Activated CD8-positive, alpha-beta memory T cell treated with anti-CD3 and anti-CD28 coated beads, Interleukin-2, amount 50 U/mL, for 24 hours (primary cell): ENCODE results near the gene BTRC.
"Not testable (repeated sequence)": the region's sequence is repeated elsewhere in the genome, so short reads cannot be mapped to it uniquely, and the experiment has no call there.

Experiments
- DNase-seq: peaks from one replicate; pipeline ENCODE4 v3.0.0-alpha.2; 2020; ENCODE audit errors: extremely low read depth

Gene BTRC

GRCh38 chr10:101386659-101387259 lies 32.8 kb downstream of the BTRC start:
- no peak for DNase-seq

- DNase-seq, result no peak
Observed at GRCh38 chr10:101388676-101389276, 34.8 kb downstream of the BTRC start.

- not testable (repeated sequence) for DNase-seq
Observed at GRCh38 chr10:101389532-101389931, 35.6 kb downstream of the BTRC start.

- no peak for DNase-seq
Observed at GRCh38 chr10:101389986-101390531, 36.1 kb downstream of the BTRC start.

GRCh38 chr10:101393378-101393777 lies 39.4 kb downstream of the BTRC start:
- DNase-seq, result no peak

GRCh38 chr10:101394524-101395133 lies 40.7 kb downstream of the BTRC start:
- DNase-seq, result no peak

GRCh38 chr10:101397140-101397539 lies 43.2 kb downstream of the BTRC start:
- no peak for DNase-seq

- no peak for DNase-seq
Observed at GRCh38 chr10:101400585-101400984, 46.6 kb downstream of the BTRC start.

GRCh38 chr10:101402711-101403110 lies 48.7 kb downstream of the BTRC start:
- no peak for DNase-seq

GRCh38 chr10:101403161-101403560 lies 49.2 kb downstream of the BTRC start:
- DNase-seq, result no peak

- no peak for DNase-seq
Observed at GRCh38 chr10:101405001-101405400, 51.0 kb downstream of the BTRC start.

GRCh38 chr10:101411598-101411997 lies 57.6 kb downstream of the BTRC start:
- no peak for DNase-seq

GRCh38 chr10:101414034-101414433 lies 60.1 kb downstream of the BTRC start:
- no peak for DNase-seq

- DNase-seq, result no peak
Observed at GRCh38 chr10:101415884-101416283, 61.9 kb downstream of the BTRC start.

- not testable (repeated sequence) for DNase-seq
Observed at GRCh38 chr10:101421967-101422366, 68.0 kb downstream of the BTRC start.

- no peak for DNase-seq
Observed at GRCh38 chr10:101425535-101425934, 71.6 kb downstream of the BTRC start.

- no peak for DNase-seq
Observed at GRCh38 chr10:101428036-101428435, 74.1 kb downstream of the BTRC start.

GRCh38 chr10:101429423-101429822 lies 75.5 kb downstream of the BTRC start:
- DNase-seq, result no peak

- no peak for DNase-seq
Observed at GRCh38 chr10:101436302-101436701, 82.3 kb downstream of the BTRC start.

GRCh38 chr10:101438881-101439391 lies 85.0 kb downstream of the BTRC start:
- DNase-seq, result no peak

GRCh38 chr10:101441541-101442455 lies 87.8 kb downstream of the BTRC start:
- no peak for DNase-seq

GRCh38 chr10:101442456-101442800 lies 88.5 kb downstream of the BTRC start:
- no peak for DNase-seq
